Muscle layer of duodenum (tissue), 2 donors: ENCODE data around the gene JPH2.

Experiments used
- H3K27ac ChIP-seq: one replicate; pipeline ENCODE4 v1.7.0; 2013; ENCODE audit warnings: mild to moderate bottlenecking, low read length
- H3K27me3 ChIP-seq: one replicate; pipeline ENCODE4 v1.7.0; 2013; ENCODE audit warnings: low read depth, mild to moderate bottlenecking, control low read depth, low read length
- H3K36me3 ChIP-seq, 2 donors: one replicate each; pipeline ENCODE4 v1.7.0; 2013; ENCODE audit warnings: low read length in 2 of 2, control low read depth in 1 of 2, mild to moderate bottlenecking in 1 of 2; ENCODE audit not compliant: insufficient read depth in 2 of 2, control insufficient read depth in 1 of 2
- H3K4me1 ChIP-seq, 2 donors: one replicate each; pipeline ENCODE4 v1.7.0; 2013; ENCODE audit warnings: low read length in 2 of 2, mild to moderate bottlenecking in 2 of 2, control low read depth in 1 of 2, moderate library complexity in 1 of 2; ENCODE audit not compliant: insufficient read depth in 2 of 2, control insufficient read depth in 1 of 2
- H3K4me3 ChIP-seq, 2 donors: one replicate each; pipeline ENCODE4 v1.7.0; 2013; ENCODE audit warnings: low read length in 2 of 2, low read depth in 1 of 2, mild to moderate bottlenecking in 1 of 2
- H3K9me3 ChIP-seq, 2 donors: one replicate each; pipeline ENCODE4 v1.7.0; 2013; ENCODE audit warnings: low read length in 2 of 2, control low read depth in 1 of 2, mild to moderate bottlenecking in 1 of 2; ENCODE audit not compliant: control insufficient read depth in 1 of 2
- donor health status: healthy.

JPH2 gene

GRCh38 chr20:44120676-44121425, 66.1 kb downstream of the JPH2 start:
- Histone ChIP-seq H3K27ac (no peak overlapping the region), H3K4me3 (no peak overlapping the region), H3K27me3 (no peaks in the 10 kb centered on the region), H3K4me1 (peaks cover 0 to 48% of the 10 kb centered on the region in 2 donors), H3K36me3 (no peaks in the 10 kb centered on the region), H3K9me3 (no peaks in the 10 kb centered on the region)

GRCh38 chr20:44118185-44119033, 68.6 kb downstream of the JPH2 start:
- peaks cover 0 to 41% of the 10 kb centered on the region in 2 donors for H3K4me1 ChIP-seq
- H3K4me3 ChIP-seq: no peak overlapping the region
- no peaks in the 10 kb centered on the region for H3K27me3 ChIP-seq
- no peaks in the 10 kb centered on the region for H3K36me3 ChIP-seq
- no peaks in the 10 kb centered on the region for H3K9me3 ChIP-seq
- no peak overlapping the region for H3K27ac ChIP-seq

GRCh38 chr20:44117296-44118184, 69.4 kb downstream of the JPH2 start:
- Histone ChIP-seq H3K27ac (no peak overlapping the region), H3K9me3 (no peaks in the 10 kb centered on the region), H3K4me1 (peaks cover 0 to 40% of the 10 kb centered on the region in 2 donors), H3K4me3 (no peak overlapping the region), H3K27me3 (no peaks in the 10 kb centered on the region), H3K36me3 (no peaks in the 10 kb centered on the region)

- H3K36me3 ChIP-seq: no peaks in the 10 kb centered on the region
Observed at GRCh38 chr20:44115762-44116644, 71.0 kb downstream of the JPH2 start.

GRCh38 chr20:44115181-44115580, 71.8 kb downstream of the JPH2 start:
- peaks cover 0 to 38% of the 10 kb centered on the region in 2 donors for H3K4me1 ChIP-seq
- H3K27ac ChIP-seq: no peak overlapping the region
- no peaks in the 10 kb centered on the region for H3K27me3 ChIP-seq
- H3K36me3 ChIP-seq: no peaks in the 10 kb centered on the region
- H3K9me3 ChIP-seq: no peaks in the 10 kb centered on the region
- H3K4me3 ChIP-seq: no peak overlapping the region

More at GRCh38 chr20:44115762-44116644, 71.0 kb downstream of the JPH2 start:
- Histone ChIP-seq H3K4me1 (peaks cover 0 to 45% of the 10 kb centered on the region in 2 donors), H3K9me3 (no peaks in the 10 kb centered on the region), H3K27me3 (no peaks in the 10 kb centered on the region), H3K27ac (no peak overlapping the region), H3K4me3 (no peak overlapping the region)

GRCh38 chr20:44113618-44114376, 73.2 kb downstream of the JPH2 start:
- Histone ChIP-seq H3K9me3 (peaks cover 0 to 3% of the 10 kb centered on the region in 2 donors), H3K4me3 (no peak overlapping the region), H3K4me1 (peaks cover 0 to 38% of the 10 kb centered on the region in 2 donors), H3K36me3 (no peaks in the 10 kb centered on the region), H3K27me3 (no peaks in the 10 kb centered on the region), H3K27ac (no peak overlapping the region)

GRCh38 chr20:44112889-44113617, 73.9 kb downstream of the JPH2 start:
- H3K4me1 ChIP-seq: peaks cover 0 to 38% of the 10 kb centered on the region in 2 donors
- H3K27me3 ChIP-seq: no peaks in the 10 kb centered on the region
- H3K27ac ChIP-seq: no peak overlapping the region
- no peaks in the 10 kb centered on the region for H3K36me3 ChIP-seq
- peaks cover under 1 to 8% of the 10 kb centered on the region in 2 donors for H3K9me3 ChIP-seq
- no peak overlapping the region for H3K4me3 ChIP-seq

GRCh38 chr20:44112456-44112855, 74.5 kb downstream of the JPH2 start:
- no peak overlapping the region for H3K4me3 ChIP-seq
- H3K27ac ChIP-seq: no peak overlapping the region
- peaks cover 4 to 9% of the 10 kb centered on the region in 2 donors for H3K9me3 ChIP-seq
- H3K4me1 ChIP-seq: peaks cover 0 to 35% of the 10 kb centered on the region in 2 donors
- no peaks in the 10 kb centered on the region for H3K27me3 ChIP-seq
- H3K36me3 ChIP-seq: no peaks in the 10 kb centered on the region

- Histone ChIP-seq H3K27me3 (no peaks in the 10 kb centered on the region), H3K9me3 (peaks cover 4 to 9% of the 10 kb centered on the region in 2 donors)
Observed at GRCh38 chr20:44111712-44112335, 75.2 kb downstream of the JPH2 start.

More at GRCh38 chr20:44111712-44112335, 75.2 kb downstream of the JPH2 start:
- Histone ChIP-seq H3K27ac (no peak overlapping the region), H3K4me3 (no peak overlapping the region), H3K36me3 (no peaks in the 10 kb centered on the region), H3K4me1 (peaks cover 0 to 30% of the 10 kb centered on the region in 2 donors)
